ENCODE measurements around the gene KIAA0513.
A peak's percentile ranks its signal among the peaks of the same experiment; 100 is the strongest.
"Not testable (repeated sequence)": the region's sequence is repeated elsewhere in the genome, so short reads cannot be mapped to it uniquely, and the experiment has no call there.

KIAA0513 gene

DNA sequence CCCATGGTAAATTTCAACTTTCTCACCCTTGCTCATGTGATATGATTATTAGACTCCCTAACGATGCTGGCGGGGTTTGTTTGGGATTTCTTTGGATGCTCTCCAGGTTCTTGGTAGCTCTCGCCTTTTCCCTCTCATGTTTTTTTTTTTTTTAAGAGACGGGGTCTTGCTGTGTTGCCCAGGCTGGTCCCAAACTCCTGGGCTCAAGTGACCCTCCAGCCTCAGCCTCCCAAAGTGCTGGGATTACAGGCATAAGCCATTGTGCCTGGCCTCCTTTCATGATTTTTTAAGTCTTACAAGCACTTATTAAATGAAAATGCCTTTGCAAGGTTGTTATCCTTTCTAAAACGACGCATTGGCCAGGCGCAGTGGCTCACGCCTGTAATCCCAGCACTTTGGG lies 24.1 kb downstream of the KIAA0513 start:
- DNase-seq: no peak

DNA sequence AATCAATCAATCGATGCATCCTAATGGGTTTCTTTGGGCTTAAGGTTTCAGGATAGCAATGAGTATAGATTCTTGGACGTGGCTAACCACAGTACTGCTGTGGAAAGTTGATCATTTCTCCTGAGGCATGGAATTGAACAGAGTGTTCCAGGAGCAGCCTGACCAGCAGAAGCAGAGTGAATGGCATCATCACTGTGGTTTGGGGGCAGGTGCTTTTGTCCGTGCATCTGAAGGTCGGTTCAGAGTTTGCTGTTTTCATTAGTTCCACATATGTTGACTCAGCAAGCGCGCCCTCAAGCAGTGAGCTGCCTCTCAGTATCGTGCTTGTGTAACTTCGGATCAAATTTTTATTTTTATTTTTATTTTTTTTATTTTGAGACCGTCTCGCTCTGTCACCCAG lies 24.9 kb downstream of the KIAA0513 start:
- no peak for DNase-seq

DNA sequence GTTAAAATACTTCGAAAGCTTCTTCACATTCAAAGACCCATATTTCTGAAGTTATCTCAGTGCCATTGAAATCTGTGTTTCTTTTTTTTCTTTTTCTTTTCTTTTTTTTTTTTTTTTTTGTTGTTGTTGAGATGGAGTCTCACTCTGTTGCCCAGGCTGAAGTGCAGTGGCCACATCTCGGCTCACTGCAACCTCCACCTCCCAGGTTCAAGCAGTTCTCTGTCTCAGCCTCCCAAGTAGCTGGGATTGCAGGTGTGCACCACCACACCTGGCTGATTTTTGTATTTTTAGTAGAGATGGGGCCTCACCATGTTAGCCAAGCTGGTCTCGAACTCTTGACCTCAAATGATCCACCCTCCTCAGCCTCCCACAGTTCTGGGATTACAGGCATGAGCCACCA lies 26.7 kb downstream of the KIAA0513 start:
- not testable (repeated sequence) for DNase-seq

DNA sequence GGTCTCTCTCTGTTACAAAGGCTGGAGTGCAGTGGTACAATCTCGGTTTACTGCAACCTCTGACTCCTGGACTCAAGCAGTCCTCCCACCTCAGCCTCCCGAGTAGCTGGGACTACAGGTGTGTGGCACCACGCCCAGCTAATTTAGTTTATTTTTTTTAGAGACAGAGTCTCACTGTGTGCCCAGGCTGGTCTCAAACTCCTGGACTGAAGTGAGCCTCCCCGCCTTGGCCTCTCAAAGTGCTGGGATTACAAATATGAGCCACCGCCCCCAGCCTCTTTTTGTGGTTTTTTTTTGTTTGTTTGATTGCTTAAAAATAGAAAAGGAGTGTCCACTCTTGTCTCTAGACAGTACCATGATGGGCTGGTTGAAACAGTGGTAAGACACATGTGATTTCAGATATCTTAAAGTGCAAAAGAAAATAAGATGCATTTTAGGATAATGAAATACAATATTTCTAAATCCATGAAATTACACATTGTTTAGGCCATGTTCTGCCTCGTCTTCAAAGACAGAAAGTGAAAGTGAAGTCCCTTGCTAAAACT lies 27.4 kb downstream of the KIAA0513 start:
- DNase-seq: no peak

DNA sequence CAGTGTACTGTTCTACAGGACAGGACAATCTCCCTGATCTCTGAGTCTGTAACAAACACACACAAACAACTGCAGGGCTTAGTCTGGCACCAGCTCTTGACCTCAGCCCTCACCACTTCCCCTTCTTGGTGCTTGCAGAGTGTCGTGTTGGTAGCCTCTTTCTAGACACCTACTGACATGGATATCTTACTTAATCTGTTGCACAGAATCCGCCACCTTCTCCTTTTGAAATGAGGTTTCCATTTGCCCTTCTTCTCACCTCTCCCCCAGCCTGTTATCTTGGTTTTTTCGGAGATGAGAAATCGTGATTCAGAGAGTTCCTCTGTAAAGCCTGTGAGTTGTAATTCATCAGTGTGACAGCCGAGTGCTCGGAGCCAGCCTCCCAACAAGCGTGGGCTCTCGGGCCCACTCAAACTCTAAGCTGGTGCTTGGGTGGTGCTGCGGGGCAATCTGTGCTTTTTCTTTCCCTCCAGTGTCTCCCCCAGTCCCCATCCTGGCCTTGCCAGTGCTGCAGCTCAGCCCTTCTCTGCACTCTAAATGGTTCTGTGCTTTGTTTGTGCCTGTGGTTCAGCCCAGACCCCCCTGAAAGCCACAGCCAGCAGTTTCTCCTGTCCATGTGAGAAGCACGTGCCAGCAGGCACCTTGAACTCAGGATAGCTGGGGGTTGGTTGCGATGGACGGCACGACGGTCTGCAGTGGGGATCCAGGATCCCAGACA lies 28.1 kb downstream of the KIAA0513 start:
- DNase-seq: peak; percentile 81

DNA sequence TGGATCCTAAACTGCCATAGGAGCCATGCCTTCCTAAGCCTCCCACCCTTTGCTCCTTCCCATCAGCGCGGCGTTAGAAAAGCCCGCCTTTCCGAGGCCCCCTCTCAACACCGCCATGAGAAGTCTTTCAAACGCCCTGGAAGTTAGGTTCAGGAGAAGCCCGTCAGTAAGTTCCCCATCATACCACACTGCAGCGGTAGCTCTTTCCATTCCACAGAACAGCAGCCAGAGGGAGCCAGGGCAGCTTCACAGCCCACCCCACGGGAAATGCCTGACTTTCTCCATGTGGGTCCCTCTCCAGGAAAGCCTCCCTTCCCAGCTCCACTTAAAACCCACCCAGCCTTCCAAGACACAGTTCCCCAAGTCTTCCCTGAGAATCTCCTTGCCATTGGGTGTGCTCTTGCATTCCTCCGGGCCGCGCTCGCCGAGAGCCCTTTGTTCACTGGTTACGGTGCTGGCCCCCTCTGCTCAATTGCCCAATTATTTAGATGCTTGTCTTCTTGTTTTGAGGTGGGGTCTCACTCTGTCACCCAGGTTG lies 28.7 kb downstream of the KIAA0513 start:
- no peak for DNase-seq

GRCh38 chr16:85057212-85057889 lies 29.8 kb downstream of the KIAA0513 start:
- DNase-seq: no peak

DNA sequence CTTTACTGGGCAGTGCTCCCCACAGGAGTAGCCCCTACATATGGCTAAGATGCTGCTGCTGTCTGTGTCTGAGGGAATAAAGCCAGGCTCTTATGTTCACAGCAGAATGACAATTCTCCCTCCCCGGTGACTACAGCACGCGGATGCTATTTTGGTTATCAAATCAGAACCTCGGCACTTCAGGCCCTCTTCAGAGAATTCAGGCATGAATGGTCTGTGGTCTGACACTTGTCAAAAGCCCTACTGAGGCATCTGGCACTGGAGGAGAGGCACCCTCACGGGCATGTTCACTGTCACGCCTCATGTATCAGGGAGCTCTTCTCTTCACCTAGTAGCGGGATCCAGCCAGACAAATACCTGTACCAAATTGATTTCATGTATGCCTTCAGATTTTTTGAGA lies 30.4 kb downstream of the KIAA0513 start:
- DNase-seq: no peak

DNA sequence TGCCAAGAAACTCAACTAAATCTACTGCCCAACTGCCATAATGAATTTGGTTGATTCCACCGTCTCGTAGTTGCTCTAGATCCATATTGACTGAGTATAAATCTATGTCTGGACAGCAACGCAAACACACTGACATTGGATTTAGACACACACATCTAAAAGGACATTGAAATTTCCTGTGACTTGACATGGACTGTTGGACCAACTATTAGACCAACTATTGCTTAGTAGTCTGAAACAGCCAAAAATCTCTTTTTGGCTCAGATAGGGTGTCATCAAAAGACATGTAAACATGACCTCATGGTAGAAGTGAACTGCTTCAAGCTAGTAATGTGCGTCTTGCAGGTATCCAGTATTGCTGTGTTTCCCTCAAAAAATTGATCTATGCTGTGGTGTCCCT lies 31.3 kb downstream of the KIAA0513 start:
- DNase-seq: no peak

- DNase-seq: no peak
Measured at GRCh38 chr16:85061566-85061965, 34.0 kb downstream of the KIAA0513 start.

GRCh38 chr16:85062323-85062722 lies 34.7 kb downstream of the KIAA0513 start:
- DNase-seq: no peak

- no peak for DNase-seq
Measured at GRCh38 chr16:85062845-85063244, 35.2 kb downstream of the KIAA0513 start.

GRCh38 chr16:85064186-85064585 lies 36.6 kb downstream of the KIAA0513 start:
- no peak for DNase-seq

- no peak for DNase-seq
Measured at GRCh38 chr16:85065099-85065498, 37.5 kb downstream of the KIAA0513 start.

DNA sequence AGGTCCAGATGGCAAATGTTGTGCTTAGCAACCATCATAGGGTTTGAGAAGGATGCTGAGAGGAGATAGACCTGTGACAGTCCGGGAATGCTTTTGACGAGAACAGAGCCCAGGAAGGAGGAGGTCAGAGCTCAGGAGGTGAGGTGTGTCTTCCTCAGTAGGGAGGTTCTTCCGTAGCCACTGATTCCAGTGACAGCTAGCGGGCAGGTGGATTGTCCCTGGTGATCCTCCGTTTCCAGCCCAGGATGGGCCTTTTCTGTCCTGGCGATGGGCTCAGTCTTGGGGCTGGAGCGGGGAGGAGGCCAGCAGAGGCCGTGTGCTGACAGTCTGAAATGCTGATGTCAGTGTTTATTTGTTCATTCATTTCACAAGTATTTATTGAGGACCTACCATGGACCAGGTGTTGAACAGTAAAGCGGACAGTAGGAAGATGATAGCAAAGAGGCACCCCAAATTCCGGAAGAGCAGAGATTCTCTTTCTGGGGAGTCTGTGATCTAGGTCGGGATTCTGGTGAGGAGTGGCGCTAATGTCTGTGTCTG lies 38.8 kb downstream of the KIAA0513 start:
- no peak for DNase-seq

DNA sequence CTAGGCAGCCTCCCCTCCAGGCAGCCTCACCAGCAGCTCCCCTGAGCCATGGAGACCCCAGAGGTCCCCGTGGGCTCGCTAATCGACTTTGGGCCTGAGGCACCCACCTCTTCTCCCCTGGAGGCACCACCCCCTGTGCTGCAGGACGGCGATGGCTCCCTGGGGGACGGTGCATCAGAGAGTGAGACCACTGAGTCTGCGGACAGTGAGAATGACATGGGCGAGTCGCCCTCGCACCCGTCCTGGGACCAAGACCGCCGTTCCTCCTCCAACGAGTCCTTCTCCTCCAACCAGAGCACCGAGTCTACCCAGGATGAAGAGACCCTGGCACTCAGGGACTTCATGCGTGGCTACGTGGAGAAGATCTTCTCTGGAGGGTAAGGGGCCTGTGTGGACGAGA lies 39.4 kb downstream of the KIAA0513 start:
- DNase-seq: no peak

DNA sequence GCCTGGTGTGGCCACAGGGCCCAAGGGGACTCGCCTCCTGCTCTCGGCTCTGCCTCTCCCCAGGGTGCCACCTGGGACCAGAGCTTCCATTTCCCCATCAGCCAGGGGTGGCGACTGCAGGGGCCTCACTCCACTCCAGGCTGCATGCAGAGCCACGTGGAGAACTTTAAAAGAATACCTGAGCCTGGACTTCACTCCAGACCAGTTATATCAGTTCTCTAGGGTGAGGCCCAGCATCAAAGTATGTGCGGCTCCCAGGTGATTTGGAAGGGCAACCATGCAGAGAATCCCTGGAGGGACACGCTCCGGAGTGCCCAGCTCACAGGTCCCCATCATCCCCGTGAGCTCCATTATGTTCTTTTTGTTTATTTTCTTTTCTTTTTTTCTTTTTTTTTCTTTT lies 39.8 kb downstream of the KIAA0513 start:
- no peak for DNase-seq

DNA sequence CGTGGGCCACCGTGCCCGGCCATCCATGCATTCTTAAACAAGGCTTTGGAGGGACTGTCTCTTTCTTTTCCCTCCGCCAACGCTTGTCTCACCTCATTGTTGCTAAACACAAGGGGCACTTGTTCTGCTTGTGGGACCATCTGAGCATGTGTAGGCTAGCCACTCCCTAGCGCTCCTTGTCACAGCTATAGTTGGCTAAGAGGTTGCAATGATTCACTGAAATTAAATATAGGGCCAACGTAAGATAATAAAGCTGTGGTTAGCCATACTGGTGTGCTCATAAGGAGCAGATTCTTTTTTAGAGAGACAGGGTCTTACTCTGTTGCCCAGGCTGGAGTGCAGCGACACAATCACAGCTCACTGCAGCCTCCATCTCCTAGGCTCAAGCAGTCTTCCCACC lies 41.2 kb downstream of the KIAA0513 start:
- DNase-seq: no peak

- no peak for DNase-seq
Measured at GRCh38 chr16:85069171-85069570, 41.6 kb downstream of the KIAA0513 start.

DNA sequence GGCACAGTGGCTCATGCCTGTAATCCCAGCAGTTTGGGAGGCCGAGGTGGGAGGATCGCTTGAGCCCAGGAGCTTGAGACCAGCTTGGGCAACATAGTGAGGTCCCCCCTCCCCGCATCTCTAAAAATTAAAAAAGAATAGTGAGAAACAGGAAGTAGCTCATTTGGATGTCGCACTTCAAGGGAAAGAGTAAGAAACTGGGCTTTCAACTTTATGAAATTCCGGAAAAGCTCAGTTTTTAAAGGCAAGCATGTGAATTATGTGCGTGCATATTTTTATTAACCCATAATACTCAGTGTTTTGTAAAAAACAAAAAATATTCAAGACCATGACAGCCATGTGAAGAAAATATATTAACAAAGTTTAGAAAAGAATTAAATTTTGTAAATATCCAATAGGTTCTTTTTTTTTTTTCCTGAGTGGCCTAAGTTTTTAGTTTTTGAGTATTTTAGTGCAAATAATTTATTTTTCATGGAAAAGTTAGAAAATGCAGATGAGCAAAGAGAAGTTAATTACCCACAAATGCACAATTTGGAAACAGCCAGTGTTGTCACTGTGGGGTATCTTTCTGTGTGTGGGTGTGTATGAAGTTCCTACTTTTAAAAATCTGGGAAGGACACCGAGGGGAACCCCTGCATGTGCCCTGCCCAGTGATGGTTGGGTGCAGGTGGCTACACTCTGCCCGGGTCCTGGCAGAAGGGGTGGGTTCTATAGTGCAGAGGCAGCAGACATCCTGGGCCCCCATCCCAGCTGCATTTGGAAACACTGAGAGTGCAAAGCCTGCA lies 44.7 kb downstream of the KIAA0513 start:
- no peak for DNase-seq

DNA sequence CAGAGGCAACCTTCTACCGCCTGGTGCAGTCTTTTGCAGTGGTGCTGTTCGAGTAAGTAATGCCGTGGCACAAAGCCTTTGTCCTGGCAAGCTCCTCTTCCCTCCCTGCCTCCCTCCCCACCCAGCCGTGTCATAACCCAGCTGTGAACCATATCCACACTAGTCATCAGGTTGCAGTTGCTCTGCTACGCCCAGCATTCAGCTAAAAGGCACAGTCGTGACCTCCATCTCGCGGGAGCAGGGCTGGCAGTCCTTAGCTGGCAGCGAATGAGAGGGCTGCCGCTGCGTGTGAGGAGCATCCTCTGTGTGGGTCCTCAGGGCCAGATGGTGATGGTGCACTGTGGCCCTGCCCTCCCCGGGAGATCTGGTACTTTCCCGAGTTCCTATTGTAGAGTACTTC lies 45.4 kb downstream of the KIAA0513 start:
- DNase-seq: peak; percentile 23

DNA sequence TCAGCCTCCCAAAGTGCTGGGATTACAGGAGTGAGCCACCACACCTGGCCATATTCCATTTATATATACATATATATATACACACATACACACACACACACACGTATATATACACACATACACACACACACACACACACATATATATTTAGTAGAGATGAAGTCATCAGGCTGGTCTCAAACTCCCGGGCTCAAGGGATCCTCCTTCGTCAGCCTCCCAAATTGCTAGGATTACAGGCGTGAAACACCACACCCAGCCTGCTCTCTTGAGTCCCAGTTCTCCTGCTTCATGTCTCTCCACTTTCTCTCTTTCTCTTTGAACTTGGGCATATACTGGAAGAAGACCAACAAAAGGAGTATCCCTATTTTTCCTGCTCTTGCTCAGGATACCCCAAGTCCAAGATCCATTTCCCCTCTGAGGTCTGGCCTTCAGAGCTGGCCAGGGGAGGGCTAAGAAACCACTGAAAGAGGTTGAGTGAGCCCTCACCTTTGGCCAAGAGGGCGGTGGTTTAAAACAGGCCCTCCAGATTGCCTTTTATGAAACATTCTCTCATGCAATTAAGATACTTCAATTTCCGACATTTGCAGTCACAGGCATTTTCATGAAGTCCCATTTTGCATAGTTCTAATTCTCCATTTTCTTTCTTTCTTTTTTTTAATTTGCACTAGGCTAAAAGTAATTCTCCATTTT lies 46.8 kb downstream of the KIAA0513 start:
- DNase-seq: no peak

Data from hematopoietic multipotent progenitor cell treated with erythropoietin and hydrocortisone succinate and interleukin-3 and kit ligand, for 8 days (in vitro differentiated cells).